Measurements from ENCODE around the gene ZNF225.
"Not testable (repeated sequence)": the region's sequence is repeated elsewhere in the genome, so short reads cannot be mapped to it uniquely, and the experiment has no call there.

The ZNF225 gene

DNA sequence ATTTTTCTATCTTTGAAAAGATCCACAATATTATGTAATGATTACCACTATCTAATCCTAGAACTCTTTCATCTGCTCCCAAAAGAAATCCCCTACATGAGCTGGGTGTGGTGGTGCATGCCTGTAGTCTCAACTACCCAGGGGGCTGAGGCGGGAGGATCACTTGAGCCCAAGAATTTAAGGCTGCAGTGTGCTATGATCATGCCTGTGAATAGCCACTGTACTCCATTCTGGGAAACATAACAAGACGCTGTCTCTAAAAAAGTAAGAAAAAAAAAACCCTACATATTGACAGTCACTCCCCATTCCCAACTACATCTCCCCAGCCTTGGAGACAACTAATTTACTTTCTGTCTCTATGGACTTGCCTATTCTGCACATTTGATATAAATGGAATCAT lies 50.6 kb downstream of the ZNF225 start:
- WGBS (ENCODE audit: extremely low coverage, insufficient coverage, insufficient read length) = no CpG with 5 or more reads among the region's 2 CpGs
- no peak overlapping the region for H2AK5ac ChIP-seq (ENCODE audit: low read length)

DNA sequence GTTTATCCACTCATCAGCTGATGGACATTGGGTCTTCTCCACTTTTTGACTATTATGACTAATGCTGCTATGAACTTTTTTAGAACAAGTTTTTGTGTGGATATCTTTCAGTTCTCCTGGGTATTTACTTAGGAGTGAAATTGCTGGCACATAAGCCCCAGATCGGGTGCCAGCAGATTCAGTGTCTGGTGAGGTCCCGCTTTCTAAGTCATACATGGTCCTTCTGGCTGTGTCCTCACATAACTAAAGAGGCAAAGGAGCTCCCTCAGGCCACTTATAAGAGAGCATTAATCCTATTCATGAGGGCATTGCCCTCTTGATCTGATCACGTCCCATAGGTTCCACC lies 51.1 kb downstream of the ZNF225 start:
- Histone ChIP-seq H3K36me3 (ENCODE audit: control insufficient read depth in 1 of 2, insufficient read depth in 2 of 2, low read length in 2 of 2) (peaks cover 0 to 8% of the 10 kb centered on the region in 2 experiments), H3K27ac (ENCODE audit: low read depth, low read length) (peak overlapping the region; percentile 29), H4K12ac (ENCODE audit: low read depth, low read length) (peak overlapping the region; percentile 48), H3K79me1 (ENCODE audit: low read length) (peaks cover 7% of the 10 kb centered on the region), H4K8ac (ENCODE audit: low read depth, low read length) (peak overlapping the region; percentile 93), H2BK12ac (ENCODE audit: low read length) (no peak overlapping the region), H3K4ac (ENCODE audit: low read depth, low read length) (no peak overlapping the region), H3K23ac (ENCODE audit: low read length) (no peak overlapping the region), H4K91ac (ENCODE audit: low read depth, low read length) (peak overlapping the region; percentile 60), H2BK5ac (ENCODE audit: low read depth, low read length, poor library complexity) (no peak overlapping the region), H3K9ac (ENCODE audit: low read length) (no peak overlapping the region), H3K4me3 (ENCODE audit: low read depth, low read length) (no peak overlapping the region), H3K18ac (ENCODE audit: low read length) (no peak overlapping the region), H3K4me2 (ENCODE audit: low read length) (peak overlapping the region; percentile 56), H3K79me2 (ENCODE audit: control insufficient read depth, insufficient read depth, low read length, poor library complexity) (peaks cover 3% of the 10 kb centered on the region), H3K4me1 (ENCODE audit: control insufficient read depth in 1 of 2, insufficient read depth in 2 of 2, low read length in 2 of 2) (peaks cover 5 to 6% of the 10 kb centered on the region in 2 experiments), H2AK5ac (ENCODE audit: low read length) (no peak overlapping the region), H3K27me3 (ENCODE audit: insufficient read depth, low read length) (no peaks in the 10 kb centered on the region), H2BK120ac (ENCODE audit: insufficient read depth, low read length, poor library complexity) (no peak overlapping the region), H2AFZ (ENCODE audit: insufficient read depth, low read length, poor library complexity) (peak overlapping the region; percentile 63), H3K14ac (ENCODE audit: low read length) (no peak overlapping the region), H3K9me3 (ENCODE audit: insufficient read depth, low read depth, low read length) (no peaks in the 10 kb centered on the region)
- no CpG with 5 or more reads among the region's 3 CpGs for WGBS (ENCODE audit: extremely low coverage, insufficient coverage, insufficient read length)
- no peak for DNase-seq

More for the DNA sequence above, 50.6 kb downstream of the ZNF225 start:
- no peak overlapping the region for H3K4me2 ChIP-seq (ENCODE audit: low read length)
- no peaks in the 10 kb centered on the region for H3K27me3 ChIP-seq (ENCODE audit: insufficient read depth, low read length)
- H3K79me1 ChIP-seq (ENCODE audit: low read length) = peaks cover 7% of the 10 kb centered on the region
- no peak overlapping the region for H3K4me3 ChIP-seq (ENCODE audit: low read depth, low read length)
- H2BK5ac ChIP-seq (ENCODE audit: low read depth, low read length, poor library complexity) = no peak overlapping the region
- no peak for DNase-seq
- H3K79me2 ChIP-seq (ENCODE audit: control insufficient read depth, insufficient read depth, low read length, poor library complexity) = peaks cover 3% of the 10 kb centered on the region
- H2AFZ ChIP-seq (ENCODE audit: insufficient read depth, low read length, poor library complexity) = no peak overlapping the region
- no peak overlapping the region for H4K91ac ChIP-seq (ENCODE audit: low read depth, low read length)
- no peak overlapping the region for H2BK12ac ChIP-seq (ENCODE audit: low read length)
- no peak overlapping the region for H3K23ac ChIP-seq (ENCODE audit: low read length)
- H4K12ac ChIP-seq (ENCODE audit: low read depth, low read length) = no peak overlapping the region
- no peak overlapping the region for H4K8ac ChIP-seq (ENCODE audit: low read depth, low read length)
- H3K36me3 ChIP-seq (ENCODE audit: control insufficient read depth in 1 of 2, insufficient read depth in 2 of 2, low read length in 2 of 2) = peaks cover 0 to 5% of the 10 kb centered on the region in 2 experiments
- H3K9me3 ChIP-seq (ENCODE audit: insufficient read depth, low read depth, low read length) = peaks cover 2% of the 10 kb centered on the region
- no peak overlapping the region for H2BK120ac ChIP-seq (ENCODE audit: insufficient read depth, low read length, poor library complexity)
- no peak overlapping the region for H3K14ac ChIP-seq (ENCODE audit: low read length)
- H3K4ac ChIP-seq (ENCODE audit: low read depth, low read length) = no peak overlapping the region
- H3K4me1 ChIP-seq (ENCODE audit: control insufficient read depth in 1 of 2, insufficient read depth in 2 of 2, low read length in 2 of 2) = peaks cover 5 to 6% of the 10 kb centered on the region in 2 experiments
- no peak overlapping the region for H3K18ac ChIP-seq (ENCODE audit: low read length)
- no peak overlapping the region for H3K27ac ChIP-seq (ENCODE audit: low read depth, low read length)
- no peak overlapping the region for H3K9ac ChIP-seq (ENCODE audit: low read length)

DNA sequence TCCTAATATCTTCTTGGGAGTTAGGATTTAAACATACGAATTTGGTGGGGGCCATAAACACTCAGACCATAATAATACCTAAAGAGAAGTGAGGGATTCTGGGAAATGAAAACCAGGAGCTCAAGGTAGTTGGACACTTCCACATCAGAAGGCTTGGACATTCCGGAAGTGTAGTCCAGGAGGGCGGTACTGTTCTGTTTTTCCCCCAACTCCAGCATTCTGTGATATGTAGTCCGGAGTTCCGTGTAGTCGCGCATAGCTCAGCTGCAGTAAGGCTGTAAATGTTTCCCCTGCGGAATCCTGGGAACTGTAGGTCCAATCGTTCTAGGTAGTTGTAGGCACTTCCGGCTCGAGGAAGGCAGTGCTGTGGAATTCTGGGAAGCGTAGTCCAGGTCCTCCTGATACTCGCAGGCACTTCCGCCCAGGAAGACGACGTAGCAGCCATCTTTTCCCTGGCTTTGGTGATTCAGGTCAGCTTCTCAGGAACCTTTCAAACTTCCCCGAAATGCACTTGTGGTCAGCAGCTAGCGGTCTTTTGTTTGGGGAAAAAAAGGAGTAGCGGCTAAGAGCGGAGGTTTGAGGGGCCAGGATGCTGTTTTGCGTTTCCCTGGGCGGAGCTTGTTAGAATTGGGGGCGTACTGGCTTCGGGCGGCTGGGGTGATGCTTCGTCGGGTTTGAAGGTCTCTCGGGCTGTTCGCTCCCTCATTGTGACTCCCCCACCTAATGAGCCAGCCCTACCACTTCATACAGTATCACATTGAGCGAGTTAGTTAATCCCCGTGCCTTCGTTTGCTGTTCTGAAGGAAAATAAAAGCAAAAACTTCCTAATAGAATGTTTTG lies 51.7 kb downstream of the ZNF225 start, which contains the start of gene ZNF226:
TSS of gene ZNF226 (plus strand) at position 428 of the 840 bp plus-strand sequence. CDS start 4,981 bp downstream, outside the sequence.
- peak within 1 kb of the TSS; percentile 94 for H4K8ac ChIP-seq (ENCODE audit: low read depth, low read length)
- peak within 1 kb of the TSS; percentile 95 for H2AFZ ChIP-seq (ENCODE audit: insufficient read depth, low read length, poor library complexity)
- H3K9me3 ChIP-seq (ENCODE audit: insufficient read depth, low read depth, low read length) = no peaks in the 10 kb centered on the region
- no peaks in the 10 kb centered on the region for H3K27me3 ChIP-seq (ENCODE audit: insufficient read depth, low read length)
- H3K79me2 ChIP-seq (ENCODE audit: control insufficient read depth, insufficient read depth, low read length, poor library complexity) = peaks cover 3% of the 10 kb centered on the region
- peak within 1 kb of the TSS; percentile 53 for H2BK120ac ChIP-seq (ENCODE audit: insufficient read depth, low read length, poor library complexity)
- H3K14ac ChIP-seq (ENCODE audit: low read length) = peak within 1 kb of the TSS; percentile 75
- H4K91ac ChIP-seq (ENCODE audit: low read depth, low read length) = peak within 1 kb of the TSS; percentile 60
- peak within 1 kb of the TSS; percentile 85 for H3K9ac ChIP-seq (ENCODE audit: low read length)
- peak within 1 kb of the TSS; percentile 94 for H3K4me2 ChIP-seq (ENCODE audit: low read length)
- H3K23ac ChIP-seq (ENCODE audit: low read length) = no peak within 1 kb of the TSS
- DNase-seq = peak; percentile 95 to 98
- peak within 1 kb of the TSS; percentile 38 for H3K18ac ChIP-seq (ENCODE audit: low read length)
- peak within 1 kb of the TSS; percentile 29 for H3K27ac ChIP-seq (ENCODE audit: low read depth, low read length)
- peak within 1 kb of the TSS; percentile 91 for H4K12ac ChIP-seq (ENCODE audit: low read depth, low read length)
- H3K36me3 ChIP-seq (ENCODE audit: control insufficient read depth in 1 of 2, insufficient read depth in 2 of 2, low read length in 2 of 2) = peaks cover 0 to 12% of the 10 kb centered on the region in 2 experiments
- peak within 1 kb of the TSS; percentile 53 for H3K4ac ChIP-seq (ENCODE audit: low read depth, low read length)
- H2BK12ac ChIP-seq (ENCODE audit: low read length) = no peak within 1 kb of the TSS
- WGBS (ENCODE audit: extremely low coverage, insufficient coverage, insufficient read length) = no CpG with 5 or more reads among the region's 32 CpGs
- H3K79me1 ChIP-seq (ENCODE audit: low read length) = peaks cover 7% of the 10 kb centered on the region
- H3K4me3 ChIP-seq (ENCODE audit: low read depth, low read length) = peak within 1 kb of the TSS; percentile 84
- no peak within 1 kb of the TSS for H2BK5ac ChIP-seq (ENCODE audit: low read depth, low read length, poor library complexity)
- H2AK5ac ChIP-seq (ENCODE audit: low read length) = no peak within 1 kb of the TSS
- peaks cover 5 to 6% of the 10 kb centered on the region in 2 experiments for H3K4me1 ChIP-seq (ENCODE audit: control insufficient read depth in 1 of 2, insufficient read depth in 2 of 2, low read length in 2 of 2)

DNA sequence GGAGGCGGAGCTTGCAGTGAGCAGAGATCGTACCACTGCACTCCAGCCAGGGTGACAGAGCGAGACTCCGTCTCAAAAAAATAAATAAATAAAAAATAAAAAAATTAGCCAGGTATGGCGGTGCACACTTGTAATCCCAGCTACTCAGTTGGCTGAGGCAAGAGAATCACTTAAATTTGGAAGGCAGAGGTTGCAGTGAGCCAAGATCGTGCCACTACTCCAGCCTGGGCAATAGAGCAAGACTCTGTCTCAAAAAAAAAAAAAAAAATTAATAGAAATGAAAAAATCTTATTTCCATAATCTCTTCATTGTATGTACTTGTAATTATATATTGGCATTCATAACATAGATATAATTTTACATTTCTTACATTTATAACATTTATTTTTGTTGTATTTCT lies 57.5 kb downstream of the ZNF225 start:
- H3K79me1 ChIP-seq (ENCODE audit: low read length); H4K12ac ChIP-seq (ENCODE audit: low read depth, low read length); H3K27ac ChIP-seq (ENCODE audit: low read depth, low read length); DNase-seq; H3K23ac ChIP-seq (ENCODE audit: low read length); H3K4me1 ChIP-seq (ENCODE audit: control insufficient read depth in 1 of 2, insufficient read depth in 2 of 2, low read length in 2 of 2); H3K27me3 ChIP-seq (ENCODE audit: insufficient read depth, low read length); H4K8ac ChIP-seq (ENCODE audit: low read depth, low read length); H3K9ac ChIP-seq (ENCODE audit: low read length); H3K4ac ChIP-seq (ENCODE audit: low read depth, low read length); H2AK5ac ChIP-seq (ENCODE audit: low read length); H3K18ac ChIP-seq (ENCODE audit: low read length); H3K9me3 ChIP-seq (ENCODE audit: insufficient read depth, low read depth, low read length); H2BK5ac ChIP-seq (ENCODE audit: low read depth, low read length, poor library complexity); H3K79me2 ChIP-seq (ENCODE audit: control insufficient read depth, insufficient read depth, low read length, poor library complexity); H2BK12ac ChIP-seq (ENCODE audit: low read length); H3K14ac ChIP-seq (ENCODE audit: low read length); H2AFZ ChIP-seq (ENCODE audit: insufficient read depth, low read length, poor library complexity); H3K4me3 ChIP-seq (ENCODE audit: low read depth, low read length); H3K4me2 ChIP-seq (ENCODE audit: low read length); H2BK120ac ChIP-seq (ENCODE audit: insufficient read depth, low read length, poor library complexity); H4K91ac ChIP-seq (ENCODE audit: low read depth, low read length): not testable (repeated sequence)
- peaks cover 12 to 34% of the 10 kb centered on the region in 2 experiments for H3K36me3 ChIP-seq (ENCODE audit: control insufficient read depth in 1 of 2, insufficient read depth in 2 of 2, low read length in 2 of 2)
- no CpG with 5 or more reads among the region's 6 CpGs for WGBS (ENCODE audit: extremely low coverage, insufficient coverage, insufficient read length)

All from trophoblast cell (in vitro differentiated cells and primary cell).